HG03108 (cell line): ENCODE measurements around the gene KRT5.
"Not testable (repeated sequence)": the region's sequence is repeated elsewhere in the genome, so short reads cannot be mapped to it uniquely, and the experiment has no call there.

ENCODE experiments used
- ATAC-seq: cut with Tn5 transposase; IDR thresholded peaks from one replicate; pipeline ENCODE4 v1.9.1; 2021; ENCODE audit warnings: moderate library complexity; ENCODE audit not compliant: unreplicated experiment

Gene KRT5

DNA sequence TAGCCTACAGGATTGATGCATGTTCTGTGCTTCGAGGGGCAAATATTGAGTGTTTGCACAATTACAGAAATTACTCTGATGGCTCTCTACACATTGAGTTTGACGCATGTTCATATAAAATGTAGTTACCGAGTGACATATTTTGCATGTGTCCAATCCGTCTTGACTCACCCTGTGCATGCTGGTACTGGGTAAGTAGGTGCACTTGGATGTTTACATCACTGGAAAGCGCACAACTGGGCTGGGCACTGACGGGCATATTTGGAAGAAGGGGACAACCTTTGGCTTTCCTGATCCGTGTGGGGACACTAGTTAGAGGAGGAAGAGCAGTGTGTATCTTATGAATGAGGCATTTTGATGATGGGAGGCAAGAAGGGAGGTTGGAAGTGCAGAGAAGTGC lies 22.2 kb downstream of the KRT5 start:
- no peak for ATAC-seq

DNA sequence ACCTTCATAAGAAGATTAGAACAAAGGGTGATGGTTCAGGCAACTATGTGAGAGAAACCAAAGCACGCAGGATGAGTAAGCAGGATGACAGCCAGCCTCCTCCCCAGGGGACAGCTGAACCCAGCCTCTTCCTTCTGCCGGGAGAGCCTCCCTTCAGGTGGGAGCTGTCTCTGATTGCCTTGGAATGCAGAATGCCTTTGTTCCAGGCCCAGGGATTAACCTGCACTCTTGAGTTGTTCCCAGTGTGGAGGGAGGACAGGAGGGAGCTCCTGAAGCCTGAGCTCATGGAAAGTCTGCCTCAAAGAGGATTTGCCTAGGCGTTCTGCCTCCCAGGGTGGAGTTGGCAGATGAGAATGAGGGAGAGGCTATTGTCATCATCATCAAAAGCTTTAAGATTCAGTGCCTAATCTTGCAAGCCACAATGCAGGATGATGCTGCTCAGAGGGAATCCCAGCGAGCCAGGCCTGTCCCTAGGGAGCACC lies 23.6 kb downstream of the KRT5 start:
- no peak for ATAC-seq

DNA sequence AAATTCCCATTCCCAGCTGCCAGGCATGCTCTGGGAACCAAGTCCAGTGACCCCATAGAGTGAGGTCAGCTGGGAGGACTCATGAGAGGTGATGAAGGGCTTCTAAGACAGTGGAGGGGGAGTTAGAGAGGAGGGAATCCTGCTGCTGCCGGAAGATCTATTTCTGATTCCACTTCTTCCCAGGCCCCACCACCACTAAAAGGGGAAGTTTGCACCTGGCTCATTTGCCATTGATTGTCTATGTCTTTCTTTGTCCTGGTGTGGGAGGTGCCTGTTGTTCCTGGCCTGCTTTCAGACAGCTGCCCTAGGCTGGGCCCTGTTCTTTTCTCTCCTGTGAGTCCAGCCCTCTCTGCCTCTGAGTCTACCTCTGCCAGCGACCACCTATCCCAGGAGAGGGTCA lies 24.1 kb downstream of the KRT5 start:
- no peak for ATAC-seq

- ATAC-seq: no peak
Observed at GRCh38 chr12:52495389-52495788, 24.8 kb downstream of the KRT5 start.

DNA sequence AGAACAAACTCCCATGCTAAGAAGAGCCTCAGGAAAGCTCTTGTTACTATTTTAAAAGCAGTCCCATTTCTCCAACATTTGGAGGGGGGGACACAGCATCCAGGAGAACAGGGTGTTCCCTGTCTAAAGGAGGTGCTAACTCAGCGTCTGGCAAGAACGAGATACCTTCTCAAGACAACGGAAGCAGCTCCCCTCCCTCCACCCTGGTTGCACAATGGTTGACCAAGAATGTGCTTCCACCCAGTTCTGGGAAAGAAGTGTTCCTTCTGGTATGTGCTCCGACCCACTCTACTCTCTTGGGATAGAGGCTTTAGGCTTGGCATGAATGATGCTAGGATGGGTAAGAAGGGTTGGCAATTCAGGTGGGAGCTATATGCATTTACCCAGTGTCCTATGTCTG lies 25.7 kb downstream of the KRT5 start:
- ATAC-seq: no peak

- ATAC-seq: no peak
Observed at GRCh38 chr12:52494100-52494499, 26.1 kb downstream of the KRT5 start.

- no peak for ATAC-seq
Observed at GRCh38 chr12:52493172-52493571, 27.0 kb downstream of the KRT5 start, which contains the start of gene KRT6A. TSS of gene KRT6A (minus strand) at chr12:52493257. CDS start at chr12:52493188, 69 bp downstream.

- ATAC-seq: not testable (repeated sequence)
Observed at GRCh38 chr12:52492405-52492804, 27.8 kb downstream of the KRT5 start.

GRCh38 chr12:52491495-52491894 lies 28.7 kb downstream of the KRT5 start:
- ATAC-seq: not testable (repeated sequence)

DNA sequence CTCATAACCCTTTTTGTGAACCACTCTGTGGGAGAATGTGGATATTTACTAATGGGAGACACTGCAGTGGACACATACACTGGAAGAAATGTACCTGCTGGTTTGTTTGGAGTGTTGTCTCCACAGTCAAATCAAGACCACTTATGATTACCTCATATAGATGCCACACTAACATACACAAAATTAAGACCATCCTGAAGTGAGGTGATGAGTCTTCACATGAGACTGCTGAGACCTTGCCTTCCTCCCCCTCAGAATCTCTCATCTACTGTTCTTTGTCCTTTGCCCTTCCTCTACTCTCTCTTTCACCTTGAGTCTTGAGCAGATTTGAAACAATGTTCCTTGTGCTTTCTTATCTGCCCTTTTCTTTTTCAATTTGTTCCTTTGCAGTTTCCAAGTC lies 31.5 kb downstream of the KRT5 start:
- no peak for ATAC-seq

- not testable (repeated sequence) for ATAC-seq
Observed at GRCh38 chr12:52487744-52488443, 32.3 kb downstream of the KRT5 start.

GRCh38 chr12:52487211-52487610 lies 33.0 kb downstream of the KRT5 start:
- no peak for ATAC-seq

GRCh38 chr12:52486166-52487105 lies 33.8 kb downstream of the KRT5 start:
- ATAC-seq: no peak

- no peak for ATAC-seq
Observed at GRCh38 chr12:52480073-52480472, 40.1 kb downstream of the KRT5 start.

DNA sequence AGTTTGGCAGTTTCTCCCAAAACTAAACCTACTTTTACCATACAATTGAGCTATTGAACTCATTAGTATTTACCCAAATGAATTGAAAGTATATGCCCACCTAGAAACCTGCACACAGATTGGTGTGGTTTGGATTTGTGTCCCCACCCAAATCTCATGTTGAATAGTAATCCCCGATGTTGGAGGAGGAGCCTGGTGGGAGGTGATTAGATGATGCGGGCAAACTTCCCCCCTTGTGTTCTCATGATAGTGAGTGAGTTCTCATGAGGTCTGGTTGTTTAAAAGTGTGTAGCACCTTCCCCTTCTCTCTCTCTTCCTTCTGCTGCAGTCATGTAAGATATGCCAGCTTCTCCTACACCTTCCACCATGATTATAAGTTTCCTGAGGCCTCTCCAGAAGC lies 42.5 kb downstream of the KRT5 start:
- no peak for ATAC-seq

- ATAC-seq: no peak
Observed at GRCh38 chr12:52474212-52474611, 46.0 kb downstream of the KRT5 start.

DNA sequence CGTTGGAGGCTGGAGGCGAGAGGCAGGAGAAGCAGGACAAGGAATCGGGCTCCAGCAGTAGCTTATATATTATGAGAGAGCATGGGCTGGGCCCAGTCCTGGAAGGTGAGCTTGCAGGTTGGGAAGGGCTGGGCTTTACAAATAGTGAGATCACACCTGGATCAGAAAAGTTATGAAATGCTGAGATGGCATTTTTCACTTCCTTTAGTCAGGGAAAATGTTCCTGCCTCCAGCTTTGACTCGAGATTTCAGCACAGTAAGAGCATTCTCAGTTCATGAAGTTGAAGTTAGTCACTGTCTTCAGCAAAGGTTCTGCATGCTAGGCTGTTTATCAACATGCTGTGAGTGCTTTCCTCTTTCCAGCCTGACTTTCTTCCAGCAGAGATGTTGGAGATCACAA lies 46.4 kb downstream of the KRT5 start, which contains the start of gene KRT6C:
Gene KRT6C, minus strand, starts transcription at position 38 of the 400 bp plus-strand sequence. CDS start 68 bp downstream, outside the sequence.
- ATAC-seq: no peak

DNA sequence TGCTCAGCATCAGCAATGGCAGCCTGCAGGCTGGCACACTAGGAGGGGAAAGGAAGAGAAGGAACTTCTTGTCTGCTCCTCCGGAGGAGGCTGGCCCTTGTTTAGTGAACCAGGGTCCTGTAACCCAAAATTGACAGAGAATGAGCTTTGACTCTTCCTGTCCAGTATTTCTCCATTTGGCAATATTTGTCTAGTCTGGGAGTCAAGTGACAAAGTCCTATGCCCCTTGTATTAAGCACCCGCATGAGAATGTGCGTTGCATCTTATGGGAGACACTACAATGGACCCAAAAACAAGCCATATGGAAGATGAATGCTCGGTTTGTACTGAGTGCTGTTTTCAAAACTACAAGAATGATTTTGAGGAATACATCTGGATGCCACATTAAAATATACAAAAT lies 50.3 kb downstream of the KRT5 start:
- ATAC-seq: no peak

DNA sequence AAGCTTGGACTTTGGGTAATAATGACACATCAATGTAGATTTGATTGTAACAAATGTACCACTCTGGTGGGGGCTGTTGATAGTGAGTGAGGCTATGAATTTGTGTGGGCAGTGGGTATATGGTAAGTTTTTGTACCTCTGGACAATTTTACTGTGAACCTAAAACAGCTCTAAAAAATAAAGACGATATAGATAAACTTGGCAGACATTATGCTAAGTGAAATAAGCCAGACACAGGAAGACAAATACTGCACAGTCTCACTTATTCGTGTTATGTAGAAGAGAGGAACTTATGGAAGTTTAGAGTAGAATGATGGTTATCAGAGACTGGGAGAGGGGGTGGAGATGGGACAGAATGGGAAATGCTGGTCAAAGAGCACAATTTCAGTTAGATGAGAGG lies 55.3 kb downstream of the KRT5 start:
- no peak for ATAC-seq
